Fibroblast of lung (primary cell): Measurements from ENCODE around the gene ZNF598.

Experiments
- CTCF ChIP-seq, 2 donors: IDR thresholded peaks in 1 of 2; conservative IDR thresholded peaks in 1 of 2; 1 replicate in 1 of 2; 2 replicates in 1 of 2; pipeline ENCODE4 v1.5.1; 2011 to 2012; ENCODE audit warnings: low read length in 2 of 2, control low read depth in 1 of 2, inconsistent platforms in 1 of 2, low read depth in 1 of 2, mild to moderate bottlenecking in 1 of 2
- EZH2 ChIP-seq: IDR thresholded peaks from 2 replicates; pipeline ENCODE4 v1.5.1; 2012; ENCODE audit warnings: low read length, control low read depth, mild to moderate bottlenecking; ENCODE audit errors: missing control alignments

GRCh38 chr16:1968146-1968953, 41.3 kb downstream of the ZNF598 start:
- TF ChIP-seq CTCF (conservative IDR thresholded peaks at IDR 0.05 in 1 of 2, IDR thresholded peaks at IDR 0.05 in 1 of 2; ENCODE audit: low read depth in 1 of 2, low read length in 2 of 2) (no peak), EZH2 (no peak)
